ENCODE measurements around the gene NPC1. TPM values are rescaled to one million over a fixed set of nuclear protein-coding genes. Genes with fewer than 3 reads are reported as not detected.
"Not testable (repeated sequence)": the region's sequence is repeated elsewhere in the genome, so short reads cannot be mapped to it uniquely, and the experiment has no call there.

NPC1 gene
- total RNA-seq, 1 donor from 2014 or later = 42.4 TPM

- Histone ChIP-seq H3K36me3 (ENCODE audit: insufficient read depth, low read length) (no peaks in the 10 kb centered on the region), H3K4me1 (ENCODE audit: insufficient read depth, low read length) (no peaks in the 10 kb centered on the region), H3K4me3 (ENCODE audit: insufficient read depth, low read depth, low read length) (no peak overlapping the region), H3K79me2 (ENCODE audit: insufficient read depth, low read length) (no peaks in the 10 kb centered on the region), H3K9ac (ENCODE audit: low read length) (no peak overlapping the region), H2AFZ (ENCODE audit: low read depth, low read length) (no peak overlapping the region), H3K4me2 (ENCODE audit: low read length) (no peak overlapping the region), H3K9me3 (ENCODE audit: insufficient read depth, low read depth, low read length) (no peaks in the 10 kb centered on the region), H4K20me1 (ENCODE audit: insufficient read depth, low read length) (no peaks in the 10 kb centered on the region), H3K27me3 (ENCODE audit: insufficient read depth, low read length) (no peaks in the 10 kb centered on the region), H3K27ac (ENCODE audit: low read depth, low read length) (no peak overlapping the region)
- FAIRE-seq = no peak
- Mint-ChIP-seq H3K4me3 (ENCODE audit: unreplicated experiment) (no peak overlapping the region), H3K27me3 (ENCODE audit: low read depth, unreplicated experiment) (peaks cover 2% of the 10 kb centered on the region), H3K9me3 (ENCODE audit: unreplicated experiment) (peaks cover 5% of the 10 kb centered on the region), H3K36me3 (ENCODE audit: low read depth, unreplicated experiment) (no peaks in the 10 kb centered on the region), H3K4me1 (ENCODE audit: low read depth, unreplicated experiment) (peaks cover 16% of the 10 kb centered on the region), H3K27ac (ENCODE audit: unreplicated experiment) (no peak overlapping the region)
- TF ChIP-seq EZH2 (IDR thresholded peaks at IDR 0.05; ENCODE audit: insufficient read depth, low read length) (no peak), CTCF (IDR thresholded peaks at IDR 0.05; ENCODE audit: insufficient read depth, low read depth, low read length) (no peak)
- no peak for DNase-seq (ENCODE audit: low read depth)
Observed at GRCh38 chr18:23494992-23495391, 91.3 kb downstream of the NPC1 start.

- no peak overlapping the region for H2AFZ ChIP-seq (ENCODE audit: low read depth, low read length)
- H3K36me3 ChIP-seq (ENCODE audit: insufficient read depth, low read length) = no peaks in the 10 kb centered on the region
Observed at GRCh38 chr18:23493654-23494053, 92.7 kb downstream of the NPC1 start.

GRCh38 chr18:23489586-23489985, 96.7 kb downstream of the NPC1 start:
- H3K36me3 Mint-ChIP-seq (ENCODE audit: low read depth, unreplicated experiment); H3K9me3 ChIP-seq (ENCODE audit: insufficient read depth, low read depth, low read length); H3K4me1 ChIP-seq (ENCODE audit: insufficient read depth, low read length); H3K4me2 ChIP-seq (ENCODE audit: low read length); H3K27me3 ChIP-seq (ENCODE audit: insufficient read depth, low read length); H3K79me2 ChIP-seq (ENCODE audit: insufficient read depth, low read length); FAIRE-seq; H3K9ac ChIP-seq (ENCODE audit: low read length); H3K4me3 Mint-ChIP-seq (ENCODE audit: unreplicated experiment); H3K36me3 ChIP-seq (ENCODE audit: insufficient read depth, low read length); H3K27me3 Mint-ChIP-seq (ENCODE audit: low read depth, unreplicated experiment); H3K4me3 ChIP-seq (ENCODE audit: insufficient read depth, low read depth, low read length); H3K27ac Mint-ChIP-seq (ENCODE audit: unreplicated experiment); H3K9me3 Mint-ChIP-seq (ENCODE audit: unreplicated experiment); H3K27ac ChIP-seq (ENCODE audit: low read depth, low read length); DNase-seq (ENCODE audit: low read depth); H2AFZ ChIP-seq (ENCODE audit: low read depth, low read length); H3K4me1 Mint-ChIP-seq (ENCODE audit: low read depth, unreplicated experiment); H4K20me1 ChIP-seq (ENCODE audit: insufficient read depth, low read length): not testable (repeated sequence)

More at GRCh38 chr18:23493654-23494053, 92.7 kb downstream of the NPC1 start:
- no peaks in the 10 kb centered on the region for H3K4me1 ChIP-seq (ENCODE audit: insufficient read depth, low read length)
- FAIRE-seq (no peak), DNase-seq (ENCODE audit: low read depth) (no peak)
- Mint-ChIP-seq H3K27me3 (ENCODE audit: low read depth, unreplicated experiment) (peaks cover 2% of the 10 kb centered on the region), H3K4me1 (ENCODE audit: low read depth, unreplicated experiment) (peaks cover 7% of the 10 kb centered on the region), H3K36me3 (ENCODE audit: low read depth, unreplicated experiment) (no peaks in the 10 kb centered on the region), H3K27ac (ENCODE audit: unreplicated experiment) (no peak overlapping the region), H3K9me3 (ENCODE audit: unreplicated experiment) (peaks cover 5% of the 10 kb centered on the region), H3K4me3 (ENCODE audit: unreplicated experiment) (no peak overlapping the region)
- H4K20me1 ChIP-seq (ENCODE audit: insufficient read depth, low read length) = no peaks in the 10 kb centered on the region
- no peak overlapping the region for H3K4me2 ChIP-seq (ENCODE audit: low read length)
- no peaks in the 10 kb centered on the region for H3K79me2 ChIP-seq (ENCODE audit: insufficient read depth, low read length)
- no peak overlapping the region for H3K9ac ChIP-seq (ENCODE audit: low read length)
- H3K9me3 ChIP-seq (ENCODE audit: insufficient read depth, low read depth, low read length) = no peaks in the 10 kb centered on the region
- TF ChIP-seq EZH2 (IDR thresholded peaks at IDR 0.05; ENCODE audit: insufficient read depth, low read length) = no peak
- TF ChIP-seq CTCF (IDR thresholded peaks at IDR 0.05; ENCODE audit: insufficient read depth, low read depth, low read length) = no peak
- H3K27ac ChIP-seq (ENCODE audit: low read depth, low read length) = no peak overlapping the region
- H3K4me3 ChIP-seq (ENCODE audit: insufficient read depth, low read depth, low read length) = no peak overlapping the region
- H3K27me3 ChIP-seq (ENCODE audit: insufficient read depth, low read length) = no peaks in the 10 kb centered on the region

All from astrocyte (in vitro differentiated cells and primary cell).